Neural cell (in vitro differentiated cells): ENCODE results near the gene CTSZ. TPM values are rescaled to one million over a fixed set of nuclear protein-coding genes. Genes with fewer than 3 reads are reported as not detected.

Source experiments
- H2AFZ ChIP-seq: fragments of 200-600, 300-800 bp; sonication (generic), shearing (Covaris generic); 2 replicates; pipeline ENCODE4 v1.6.0; 2014; ENCODE audit warnings: low read depth, mild to moderate bottlenecking, antibody characterized with exemption, low read length, moderate library complexity
- H3F3A ChIP-seq: fragments of 200-600 bp; shearing (Covaris generic); 2 replicates; pipeline ENCODE4 v1.6.1; 2016; ENCODE audit warnings: mild to moderate bottlenecking, moderate library complexity, mixed read lengths, antibody characterized with exemption, low read length; ENCODE audit not compliant: insufficient read depth, poor library complexity, severe bottlenecking
- H3K27ac ChIP-seq: fragments of 200-600, 300-800 bp; sonication (generic), shearing (Covaris generic); 2 replicates; pipeline ENCODE4 v1.5.1; 2014; ENCODE audit warnings: mild to moderate bottlenecking, low read length, moderate library complexity
- H3K27me3 ChIP-seq: fragments of 300-800, 200-600 bp; sonication (generic), shearing (Covaris generic); 2 replicates; pipeline ENCODE4 v1.6.0; 2014; ENCODE audit warnings: mild to moderate bottlenecking, low read depth, low read length, moderate library complexity; ENCODE audit not compliant: insufficient read depth
- H3K36me3 ChIP-seq: fragments of 300-800, 200-600 bp; sonication (generic), shearing (Covaris generic); 2 replicates; pipeline ENCODE4 v1.5.1; 2014; ENCODE audit warnings: mild to moderate bottlenecking, antibody characterized with exemption, low read length, moderate library complexity; ENCODE audit not compliant: insufficient read depth
- H3K4me2 ChIP-seq: fragments of 300-800, 200-600 bp; sonication (generic), shearing (Covaris generic); 2 replicates; pipeline ENCODE4 v1.6.0; 2014; ENCODE audit warnings: mild to moderate bottlenecking, low read length
- H3K4me3 ChIP-seq: fragments of 300-800, 200-600 bp; sonication (generic), shearing (Covaris generic); 2 replicates; pipeline ENCODE4 v1.5.1; 2014; ENCODE audit warnings: mild to moderate bottlenecking, low read length, moderate library complexity
- H3K79me2 ChIP-seq: fragments of 200-600 bp; shearing (Covaris generic); replicated peaks from 2 replicates; pipeline ENCODE4 v1.6.0; 2014; ENCODE audit warnings: mild to moderate bottlenecking, low read length, moderate library complexity; ENCODE audit not compliant: insufficient read depth
- H3K9ac ChIP-seq: fragments of 300-800, 200-600 bp; sonication (generic), shearing (Covaris generic); 2 replicates; pipeline ENCODE4 v1.6.1; 2016; ENCODE audit warnings: mild to moderate bottlenecking, low read length, mixed read lengths
- H3K9me2 ChIP-seq: fragments of 200-600 bp; shearing (Covaris generic); 2 replicates; pipeline ENCODE4 v1.6.1; 2016; ENCODE audit warnings: mild to moderate bottlenecking, low read length, mixed read lengths; ENCODE audit not compliant: insufficient read depth
- H3K9me3 ChIP-seq: fragments of 200-600, 300-800 bp; sonication (generic), shearing (Covaris generic); 2 replicates; pipeline ENCODE4 v1.6.1; 2016; ENCODE audit warnings: mild to moderate bottlenecking, mixed run types, low read length, moderate library complexity, mixed read lengths
- H4K20me1 ChIP-seq: fragments of 200-600 bp; shearing (Covaris generic); 2 replicates; pipeline ENCODE4 v1.6.1; 2016; ENCODE audit warnings: mild to moderate bottlenecking, mixed run types; ENCODE audit not compliant: insufficient read depth
- EP300 ChIP-seq: fragments of 450-650 bp; conservative IDR thresholded peaks from 2 replicates; pipeline ENCODE4 v1.6.1; 2014; ENCODE audit warnings: antibody characterized with exemption, mild to moderate bottlenecking, moderate library complexity; ENCODE audit not compliant: poor library complexity, severe bottlenecking
- EZH2 ChIP-seq: fragments of 200-600, 300-800 bp; shearing (Covaris generic), sonication (generic); IDR thresholded peaks from 2 replicates; pipeline ENCODE4 v1.6.1; 2014; ENCODE audit warnings: antibody characterized with exemption, low read length, borderline replicate concordance, mild to moderate bottlenecking; ENCODE audit not compliant: insufficient read depth, poor library complexity, severe bottlenecking
- MXI1 ChIP-seq: fragments of 450-650 bp; conservative IDR thresholded peaks from 2 replicates; pipeline ENCODE4 v1.6.1; 2014; ENCODE audit warnings: antibody characterized with exemption, mild to moderate bottlenecking; ENCODE audit not compliant: poor library complexity, severe bottlenecking
- POLR2AphosphoS5 ChIP-seq: IDR thresholded peaks from 2 replicates; pipeline ENCODE4 v1.6.1; 2012
- RAD21 ChIP-seq: fragments of 450-650 bp; conservative IDR thresholded peaks from 2 replicates; pipeline ENCODE4 v1.6.1; 2014; ENCODE audit warnings: antibody characterized with exemption, mild to moderate bottlenecking, moderate library complexity
- REST ChIP-seq: IDR thresholded peaks from 2 replicates; pipeline ENCODE4 v1.6.1; 2012; ENCODE audit warnings: borderline replicate concordance
- SMC3 ChIP-seq: fragments of 450-650 bp; conservative IDR thresholded peaks from 2 replicates; pipeline ENCODE4 v1.6.1; 2014; ENCODE audit warnings: antibody characterized with exemption, mild to moderate bottlenecking, moderate library complexity; ENCODE audit not compliant: poor library complexity
- TAF1 ChIP-seq: IDR thresholded peaks from 2 replicates; pipeline ENCODE4 v1.6.1; 2012; ENCODE audit warnings: low read depth
- polyA plus RNA-seq: library from polyadenylated mRNA; depleted of rRNA; stranded (reverse); fragments of >200 nt; gene quantifications from 2 replicates; pipeline ENCODE4 v1.2.3, GENCODE V29; 2014
- TF ChIP-seq, protein P1 (sequence below): fragments of 450-650 bp; IDR thresholded peaks from 2 replicates; pipeline ENCODE4 v1.5.1; 2014; ENCODE audit warnings: antibody characterized with exemption, mild to moderate bottlenecking, moderate library complexity; ENCODE audit not compliant: poor library complexity, severe bottlenecking

Gene CTSZ
- polyA plus RNA-seq, 1 donor from 2014 or later: 0.31 TPM

- Histone ChIP-seq H3F3A (no peaks in the 10 kb centered on the region), H3K27me3 (no peaks in the 10 kb centered on the region), H3K4me2 (no peak overlapping the region), H3K9me2 (no peaks in the 10 kb centered on the region), H3K27ac (peak overlapping the region; percentile 18), H2AFZ (no peak overlapping the region), H3K4me3 (no peak overlapping the region), H3K9me3 (no peaks in the 10 kb centered on the region), H3K9ac (no peak overlapping the region), H4K20me1 (no peaks in the 10 kb centered on the region), H3K36me3 (no peaks in the 10 kb centered on the region), H3K79me2 (no peaks in the 10 kb centered on the region)
- TF ChIP-seq REST (no peak), MXI1 (no peak), SMC3 (no peak), POLR2AphosphoS5 (no peak), RAD21 (no peak), EP300 (no peak), TAF1 (no peak)
- TF ChIP-seq, protein P1, sequence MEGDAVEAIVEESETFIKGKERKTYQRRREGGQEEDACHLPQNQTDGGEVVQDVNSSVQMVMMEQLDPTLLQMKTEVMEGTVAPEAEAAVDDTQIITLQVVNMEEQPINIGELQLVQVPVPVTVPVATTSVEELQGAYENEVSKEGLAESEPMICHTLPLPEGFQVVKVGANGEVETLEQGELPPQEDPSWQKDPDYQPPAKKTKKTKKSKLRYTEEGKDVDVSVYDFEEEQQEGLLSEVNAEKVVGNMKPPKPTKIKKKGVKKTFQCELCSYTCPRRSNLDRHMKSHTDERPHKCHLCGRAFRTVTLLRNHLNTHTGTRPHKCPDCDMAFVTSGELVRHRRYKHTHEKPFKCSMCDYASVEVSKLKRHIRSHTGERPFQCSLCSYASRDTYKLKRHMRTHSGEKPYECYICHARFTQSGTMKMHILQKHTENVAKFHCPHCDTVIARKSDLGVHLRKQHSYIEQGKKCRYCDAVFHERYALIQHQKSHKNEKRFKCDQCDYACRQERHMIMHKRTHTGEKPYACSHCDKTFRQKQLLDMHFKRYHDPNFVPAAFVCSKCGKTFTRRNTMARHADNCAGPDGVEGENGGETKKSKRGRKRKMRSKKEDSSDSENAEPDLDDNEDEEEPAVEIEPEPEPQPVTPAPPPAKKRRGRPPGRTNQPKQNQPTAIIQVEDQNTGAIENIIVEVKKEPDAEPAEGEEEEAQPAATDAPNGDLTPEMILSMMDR: no peak
Measured at GRCh38 chr20:59044796-59045195, 37.7 kb upstream of the CTSZ start.

- no peaks in the 10 kb centered on the region for H3F3A ChIP-seq
- H3K27ac ChIP-seq: peak overlapping the region; percentile 46
- no peak overlapping the region for H3K4me2 ChIP-seq
- H4K20me1 ChIP-seq: no peaks in the 10 kb centered on the region
- H3K9me2 ChIP-seq: no peaks in the 10 kb centered on the region
- no peaks in the 10 kb centered on the region for H3K27me3 ChIP-seq
- H3K9ac ChIP-seq: no peak overlapping the region
- H3K4me3 ChIP-seq: no peak overlapping the region
- no peak overlapping the region for H2AFZ ChIP-seq
- TF ChIP-seq EZH2 (no peak), TAF1 (no peak), SMC3 (no peak), REST (no peak), MXI1 (no peak), POLR2AphosphoS5 (no peak)
- TF ChIP-seq, protein P1: no peak
- H3K79me2 ChIP-seq: no peaks in the 10 kb centered on the region
- no peaks in the 10 kb centered on the region for H3K36me3 ChIP-seq
- no peaks in the 10 kb centered on the region for H3K9me3 ChIP-seq
Measured at GRCh38 chr20:59044295-59044694, 37.2 kb upstream of the CTSZ start.
